HTR-8/SVneo (cell line): ENCODE data around the gene TARP.

ENCODE experiments used
- DNase-seq: peaks from one replicate; pipeline ENCODE4 v3.0.0; 2011; ENCODE audit warnings: low spot score, mixed read lengths; ENCODE audit not compliant: insufficient read length
- FAIRE-seq: peaks from 2 replicates; lab custom pipeline; 2011; peaks lifted over from hg19 to GRCh38; lab: Jason Lieb, UNC

Gene TARP

GRCh38 chr7:38273286-38273995, at the start of gene TARP:
TSS of gene TARP (minus strand) at chr7:38273636.
- FAIRE-seq (no peak), DNase-seq (no peak)

DNA sequence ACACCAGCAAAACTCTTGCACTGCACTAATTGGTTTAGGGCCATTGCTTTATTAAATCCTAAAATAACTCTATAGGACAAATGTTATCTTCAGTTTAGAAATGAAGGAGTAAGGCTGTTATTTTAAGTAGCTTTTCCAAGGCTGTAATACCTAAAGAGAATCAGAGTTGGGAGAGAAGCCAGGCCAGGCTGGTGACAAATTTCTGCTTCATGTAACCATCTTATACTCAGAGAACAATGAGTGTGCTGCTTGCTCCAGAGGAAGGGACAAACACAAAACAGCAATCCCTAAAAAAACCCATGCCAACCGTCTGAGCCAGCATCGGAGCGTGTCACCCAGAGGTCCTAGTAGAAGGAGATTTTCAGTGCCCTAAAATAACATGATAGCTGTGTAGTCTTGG, 49.7 kb upstream of the TARP start:
- no peak for DNase-seq
- no peak for FAIRE-seq

DNA sequence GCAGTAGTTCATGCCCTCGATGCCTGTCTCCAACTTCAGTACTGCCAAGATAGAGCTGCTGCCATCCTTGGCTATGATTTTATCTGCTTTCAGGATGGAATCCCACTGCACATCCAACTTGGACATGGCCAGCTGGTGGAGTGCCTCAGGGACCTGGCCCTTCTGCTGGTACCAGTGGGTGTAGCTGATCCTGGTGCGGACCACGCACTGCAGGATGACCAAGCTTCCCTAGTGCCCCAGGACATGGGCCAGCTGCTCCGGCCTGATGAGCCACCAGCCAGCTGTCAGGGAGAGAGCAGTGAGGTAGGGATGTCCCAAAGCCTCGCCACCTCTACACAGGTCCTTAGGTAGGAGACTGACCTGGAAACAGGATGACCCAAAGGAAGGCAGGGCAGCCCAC, 49.0 kb upstream of the TARP start:
- no peak for FAIRE-seq
- DNase-seq: no peak

DNA sequence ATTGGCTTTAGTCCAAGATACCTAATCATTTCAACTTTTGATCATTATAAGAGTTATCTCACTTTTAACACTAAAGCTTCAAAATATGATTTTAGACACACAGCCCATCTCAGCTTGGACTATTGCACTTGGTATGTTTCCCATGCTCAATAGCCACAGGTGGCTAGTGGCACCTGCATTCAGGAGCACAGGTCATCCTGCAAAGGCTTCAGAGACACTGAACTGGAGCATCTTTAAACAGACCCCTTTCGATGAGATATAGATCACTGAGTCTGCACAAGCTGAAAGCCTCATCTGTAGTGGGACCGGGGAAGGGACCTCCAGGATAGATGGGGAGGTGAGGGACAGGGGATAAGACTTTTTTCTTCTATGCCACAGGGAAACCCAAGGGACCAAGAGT, 48.5 kb upstream of the TARP start:
- DNase-seq (no peak), FAIRE-seq (no peak)

DNA sequence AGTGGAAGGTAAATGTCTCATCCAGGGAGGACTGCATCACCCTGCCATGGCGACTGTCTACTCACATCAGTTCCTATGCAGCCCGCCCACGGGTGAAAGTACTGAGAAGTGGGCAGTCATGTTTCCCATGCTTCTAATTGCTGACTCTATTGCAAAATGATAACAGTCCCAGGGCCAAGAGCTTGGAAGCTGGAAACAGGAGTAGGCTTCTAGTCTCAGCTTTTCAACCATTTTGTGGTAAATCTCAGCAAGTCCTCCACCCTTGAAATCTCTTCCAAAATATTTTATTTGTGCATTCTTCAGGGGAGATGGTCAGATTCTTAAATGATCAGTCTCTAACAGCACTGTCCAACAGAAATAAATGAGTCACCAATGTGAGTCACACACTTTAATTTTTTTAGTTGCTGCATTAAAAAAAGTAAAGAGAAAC, 48.1 kb upstream of the TARP start:
- FAIRE-seq: no peak
- DNase-seq: no peak

GRCh38 chr7:38321050-38321449, 47.6 kb upstream of the TARP start:
- DNase-seq: no peak
- FAIRE-seq: no peak

- FAIRE-seq (no peak), DNase-seq (no peak)
Observed at GRCh38 chr7:38319873-38320272, 46.4 kb upstream of the TARP start.

GRCh38 chr7:38318803-38319416, 45.5 kb upstream of the TARP start:
- peak; percentile 69 for DNase-seq

DNA sequence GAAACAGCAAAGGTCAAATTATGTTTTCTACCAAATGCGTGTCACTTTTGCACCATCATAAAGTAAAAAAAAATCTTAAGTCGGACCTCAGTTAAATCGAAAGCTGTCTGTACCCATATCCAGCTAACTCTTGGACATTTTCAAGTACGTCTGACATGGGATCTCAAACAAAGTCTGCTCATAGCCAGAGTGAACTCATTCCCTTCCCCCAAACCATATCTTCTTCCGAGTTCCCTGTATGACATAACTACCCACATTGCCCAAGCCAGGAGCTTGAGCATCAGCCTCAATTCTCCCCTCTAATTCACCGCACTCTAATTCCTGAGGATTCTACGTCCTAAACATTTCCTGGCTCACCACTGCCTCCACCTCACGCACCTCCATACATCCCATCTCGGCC, 44.8 kb upstream of the TARP start:
- FAIRE-seq: no peak
- DNase-seq: no peak

More at GRCh38 chr7:38318803-38319416, 45.5 kb upstream of the TARP start:
- peak; percentile 20 for FAIRE-seq

DNA sequence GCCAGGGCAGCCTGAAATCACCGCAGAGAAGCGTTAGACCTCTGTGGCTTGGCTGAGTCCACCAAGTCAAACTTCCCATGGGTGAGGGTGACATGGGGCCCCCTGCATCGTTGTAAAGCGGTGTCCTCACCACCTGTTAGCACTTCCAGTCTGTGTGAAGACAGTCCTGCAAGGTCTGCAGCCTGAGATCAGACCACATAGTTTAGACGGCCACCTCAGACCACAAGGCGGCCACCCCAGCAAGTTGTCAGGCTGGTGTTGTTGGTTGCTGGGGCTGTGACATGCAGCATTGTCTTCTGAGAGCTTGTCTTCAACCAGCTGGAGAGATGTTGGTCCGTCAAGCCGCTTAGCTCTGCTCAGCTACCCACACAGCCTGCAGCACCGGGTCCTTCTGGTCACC, 44.1 kb upstream of the TARP start:
- no peak for FAIRE-seq
- DNase-seq: no peak

GRCh38 chr7:38316733-38317360, 43.4 kb upstream of the TARP start:
- FAIRE-seq (no peak), DNase-seq (no peak)

DNA sequence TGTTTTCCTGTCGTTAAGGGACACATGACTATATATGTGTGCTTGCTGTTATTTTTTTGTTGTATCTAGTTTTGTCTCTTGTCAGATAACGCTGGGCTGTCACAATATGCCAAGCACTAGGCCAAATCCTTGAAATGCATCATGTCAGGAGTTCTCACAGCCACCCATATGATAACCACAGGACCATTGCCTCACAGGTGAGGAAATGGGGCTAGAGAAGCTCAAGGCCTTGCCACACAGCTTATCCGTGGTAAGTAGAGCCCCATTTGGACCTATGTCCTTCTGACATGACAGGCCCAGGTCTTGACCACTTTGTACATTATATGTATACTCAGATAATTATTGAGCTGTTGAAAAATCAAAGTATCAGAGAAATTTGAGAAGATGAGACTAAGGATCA, 42.0 kb upstream of the TARP start:
- DNase-seq (no peak), FAIRE-seq (no peak)

- DNase-seq: no peak
- no peak for FAIRE-seq
Observed at GRCh38 chr7:38312821-38313220, 39.4 kb upstream of the TARP start.

- DNase-seq (no peak), FAIRE-seq (no peak)
Observed at GRCh38 chr7:38311329-38311937, 38.0 kb upstream of the TARP start.

- DNase-seq: no peak
- no peak for FAIRE-seq
Observed at GRCh38 chr7:38310591-38311101, 37.2 kb upstream of the TARP start.

DNA sequence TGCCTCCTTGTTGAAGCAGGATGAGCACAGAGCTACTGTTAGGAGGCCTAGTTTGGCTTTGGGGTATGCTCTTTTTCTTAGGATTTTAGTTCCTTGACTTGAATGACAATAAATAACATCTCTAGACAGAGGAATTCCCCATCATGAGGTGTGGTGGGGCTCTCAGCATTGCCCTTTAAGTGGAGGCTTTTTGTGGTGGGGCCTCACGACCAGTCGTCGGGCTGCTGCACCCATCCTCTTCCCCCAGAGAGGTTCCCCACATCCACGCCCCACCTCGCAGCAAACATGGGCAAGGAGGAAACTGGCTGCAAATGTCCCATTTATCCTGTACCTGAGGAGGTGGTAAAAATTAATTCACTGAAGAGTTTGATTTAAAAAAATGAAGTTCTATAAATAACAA, 36.1 kb upstream of the TARP start:
- no peak for DNase-seq
- FAIRE-seq: no peak

DNA sequence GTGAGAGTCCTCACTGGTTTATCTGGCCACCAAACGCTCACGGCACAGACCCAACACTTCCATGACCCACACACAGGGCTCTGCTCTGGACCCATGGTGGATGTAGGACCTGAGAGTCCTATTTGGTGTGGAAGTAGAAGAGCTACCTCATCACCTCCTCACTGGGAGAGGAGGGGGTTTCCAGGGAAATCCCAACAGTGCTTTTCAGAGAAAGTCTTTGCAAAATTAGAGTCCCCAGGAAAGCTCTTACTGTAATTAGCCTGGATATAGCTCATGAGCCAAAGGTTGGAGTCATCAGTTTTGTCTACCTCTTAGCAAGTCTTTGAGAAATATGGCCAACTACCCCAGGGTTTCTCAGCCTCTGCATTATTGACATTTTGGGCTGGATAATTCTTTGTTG, 34.7 kb upstream of the TARP start:
- FAIRE-seq (no peak), DNase-seq (no peak)

DNA sequence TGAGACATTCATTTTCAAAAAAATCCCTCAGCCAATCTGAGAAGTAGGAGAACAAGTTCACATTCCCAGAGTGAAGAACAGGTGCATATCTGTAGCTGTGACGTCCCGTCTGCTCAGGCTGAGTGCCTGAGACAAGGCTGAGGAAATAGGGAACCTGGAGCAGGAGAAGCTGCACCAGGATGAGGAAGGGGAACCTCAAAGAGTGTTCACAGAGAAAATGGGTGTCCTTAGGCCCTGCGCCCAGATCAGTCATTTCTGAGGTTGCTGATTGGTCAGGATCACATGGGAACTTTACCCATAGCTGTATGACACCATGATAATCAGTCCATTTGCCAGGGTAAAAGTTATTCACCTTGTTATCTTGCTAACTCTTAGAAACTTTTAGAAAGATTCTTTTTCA, 34.2 kb upstream of the TARP start:
- DNase-seq: no peak
- no peak for FAIRE-seq

DNA sequence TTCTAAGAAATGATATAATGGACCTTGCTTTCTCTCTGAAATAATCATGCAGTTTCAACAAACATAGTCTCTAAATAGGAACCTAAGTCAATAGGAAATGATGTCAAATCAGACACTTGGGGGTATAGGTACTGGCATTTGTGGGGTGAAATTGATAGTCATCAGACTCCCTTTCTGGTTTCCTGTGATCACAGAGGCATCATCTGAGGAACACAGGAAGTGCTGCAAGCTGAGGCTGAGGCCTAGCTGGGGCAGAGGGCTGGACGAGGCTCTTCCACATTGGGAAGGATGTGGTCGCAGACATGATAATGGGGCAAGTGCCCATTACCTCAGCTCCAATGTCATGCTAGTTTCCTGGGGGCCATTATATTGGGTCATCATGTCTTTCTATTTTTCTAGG, 33.5 kb upstream of the TARP start:
- DNase-seq (no peak), FAIRE-seq (no peak)

DNA sequence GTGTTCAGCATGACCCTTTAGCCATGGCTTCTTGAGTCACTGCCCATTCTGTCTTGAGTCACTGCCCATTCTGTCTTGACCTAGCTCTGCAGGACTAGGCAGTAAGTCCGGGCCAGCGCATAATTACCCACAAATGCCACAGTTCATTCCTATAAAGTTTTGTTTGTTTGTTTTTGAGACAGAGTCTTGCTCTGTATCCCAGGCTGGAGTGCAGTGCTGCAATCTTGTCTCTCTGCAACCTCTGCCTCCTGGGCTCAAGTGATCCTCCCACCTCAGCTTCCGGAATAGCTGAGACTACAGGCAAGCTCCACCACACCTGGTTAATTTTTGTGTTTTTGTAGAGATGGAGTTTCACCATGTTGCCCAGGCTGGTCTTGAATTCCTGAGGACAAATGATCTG, 32.7 kb upstream of the TARP start:
- no peak for DNase-seq
- FAIRE-seq: no peak

- no peak for FAIRE-seq
- DNase-seq: no peak
Observed at GRCh38 chr7:38303866-38304265, 30.4 kb upstream of the TARP start.
